ENCODE data around the gene SELENON. TPM values are rescaled to one million over a fixed set of nuclear protein-coding genes. Genes with fewer than 3 reads are reported as not detected.
"Not testable (repeated sequence)": the region's sequence is repeated elsewhere in the genome, so short reads cannot be mapped to it uniquely, and the experiment has no call there.

SELENON gene
- total and polyA plus RNA-seq, 5 donors from 2014 or later: 1.2 to 19.2 (median 2.0) TPM

DNA sequence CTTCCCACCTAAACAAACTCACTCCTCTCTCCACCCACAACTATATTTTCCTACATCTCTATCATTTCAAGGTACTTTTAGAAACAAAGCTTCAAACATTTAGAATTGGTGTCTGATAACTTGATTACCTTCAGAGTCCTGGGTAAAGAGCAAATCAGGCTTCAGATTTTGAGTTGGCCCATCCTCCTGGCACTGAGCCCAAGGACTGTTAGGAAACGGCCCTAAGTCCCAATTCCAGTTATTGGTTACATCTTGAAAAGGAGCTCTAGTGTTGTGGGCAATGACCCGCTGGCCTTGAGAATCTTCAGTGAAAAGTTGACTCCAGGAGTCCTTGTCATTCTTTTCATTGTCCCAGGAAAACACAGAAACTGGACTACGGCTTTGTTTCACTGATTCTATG, 34.9 kb downstream of the SELENON start:
- H3K4me3 Mint-ChIP-seq: no peak overlapping the region
- peaks cover 0 to 1% of the 10 kb centered on the region in 2 experiments for H3K9me3 ChIP-seq (ENCODE audit: control insufficient read depth in 2 of 2, low read length in 2 of 2)
- H3K4me1 Mint-ChIP-seq: peaks cover 5 to 10% (median 6%) of the 10 kb centered on the region in 4 donors
- ATAC-seq (ENCODE audit: low read depth in 2 of 2) (no peak), DNase-seq (no peak)
- H3K9me3 Mint-ChIP-seq: peaks cover 0 to 4% (median 0%) of the 10 kb centered on the region in 7 donors
- H3K27ac Mint-ChIP-seq: peak overlapping the region in 2 of 3 donors; percentile 42 to 57
- H3K27me3 ChIP-seq (ENCODE audit: control insufficient read depth, insufficient read depth, low read length): no peaks in the 10 kb centered on the region
- no peak overlapping the region for H3K27ac ChIP-seq (ENCODE audit: insufficient read depth, low read length, poor library complexity, severe bottlenecking)
- no peaks in the 10 kb centered on the region for H3K4me1 ChIP-seq (ENCODE audit: control insufficient read depth, insufficient read depth, low read length, poor library complexity, severe bottlenecking)
- H3K4me3 ChIP-seq (ENCODE audit: low read depth, low read length): no peak overlapping the region
- H3K36me3 ChIP-seq (ENCODE audit: control insufficient read depth, insufficient read depth, low read length): peaks cover 40% of the 10 kb centered on the region
- no peaks in the 10 kb centered on the region for H3K27me3 Mint-ChIP-seq
- H3K36me3 Mint-ChIP-seq: peaks cover 20% of the 10 kb centered on the region

- no peaks in the 10 kb centered on the region for H3K27me3 ChIP-seq (ENCODE audit: control insufficient read depth, insufficient read depth, low read length)
- peaks cover 0 to 4% (median 0%) of the 10 kb centered on the region in 7 donors for H3K9me3 Mint-ChIP-seq
- ATAC-seq (ENCODE audit: low read depth in 2 of 2) (no peak), DNase-seq (no peak)
- peaks cover 4% of the 10 kb centered on the region for H3K36me3 Mint-ChIP-seq
- H3K27me3 Mint-ChIP-seq: no peaks in the 10 kb centered on the region
- peaks cover 0 to 2% of the 10 kb centered on the region in 2 experiments for H3K9me3 ChIP-seq (ENCODE audit: control insufficient read depth in 2 of 2, low read length in 2 of 2)
- H3K27ac Mint-ChIP-seq: no peak overlapping the region
- no peak overlapping the region for H3K27ac ChIP-seq (ENCODE audit: insufficient read depth, low read length, poor library complexity, severe bottlenecking)
- H3K4me3 Mint-ChIP-seq: no peak overlapping the region
- H3K4me1 ChIP-seq (ENCODE audit: control insufficient read depth, insufficient read depth, low read length, poor library complexity, severe bottlenecking): no peaks in the 10 kb centered on the region
- H3K4me1 Mint-ChIP-seq: peaks cover 5 to 8% (median 5%) of the 10 kb centered on the region in 4 donors
- peaks cover 22% of the 10 kb centered on the region for H3K36me3 ChIP-seq (ENCODE audit: control insufficient read depth, insufficient read depth, low read length)
- H3K4me3 ChIP-seq (ENCODE audit: low read depth, low read length): no peak overlapping the region
Measured at GRCh38 chr1:25836695-25837094, 36.7 kb downstream of the SELENON start.

DNA sequence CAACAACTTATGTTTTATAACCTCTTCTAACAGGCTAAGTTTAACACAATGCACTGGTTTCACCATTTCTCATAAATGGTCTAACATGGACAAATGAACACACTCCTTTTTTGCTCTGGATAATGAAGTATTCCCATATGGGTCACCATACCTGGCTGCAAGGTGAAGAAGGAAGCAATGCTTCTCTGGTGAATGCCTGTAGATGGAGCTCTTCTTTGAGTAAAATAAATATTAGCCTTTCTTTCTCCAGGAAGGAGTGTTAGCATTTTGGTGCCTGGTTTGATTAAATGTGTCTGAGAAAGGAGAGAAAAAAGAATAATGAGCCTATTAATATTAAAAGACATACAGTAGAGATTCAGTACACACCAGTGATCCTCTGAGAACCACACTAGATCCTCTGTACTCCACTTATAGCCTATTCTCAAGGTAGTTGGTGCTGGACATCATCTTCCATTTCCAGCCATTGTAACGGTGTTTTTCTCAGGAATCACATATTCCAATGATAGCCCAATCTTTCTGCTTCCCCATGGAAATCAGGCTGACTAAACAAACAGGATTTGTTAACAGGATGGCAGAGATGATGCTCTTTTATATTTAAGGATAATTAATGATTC, 37.4 kb downstream of the SELENON start:
- ATAC-seq (ENCODE audit: low read depth in 2 of 2): no peak
- no peak overlapping the region for H3K27ac ChIP-seq (ENCODE audit: insufficient read depth, low read length, poor library complexity, severe bottlenecking)
- H3K27ac Mint-ChIP-seq: no peak overlapping the region
- H3K36me3 Mint-ChIP-seq: peaks cover 4% of the 10 kb centered on the region
- peaks cover 0 to 4% (median 0%) of the 10 kb centered on the region in 7 donors for H3K9me3 Mint-ChIP-seq
- H3K4me3 Mint-ChIP-seq: no peak overlapping the region
- H3K9me3 ChIP-seq (ENCODE audit: control insufficient read depth in 2 of 2, low read length in 2 of 2): peaks cover 0 to 2% of the 10 kb centered on the region in 2 experiments
- peaks cover 15% of the 10 kb centered on the region for H3K36me3 ChIP-seq (ENCODE audit: control insufficient read depth, insufficient read depth, low read length)
- H3K27me3 ChIP-seq (ENCODE audit: control insufficient read depth, insufficient read depth, low read length): no peaks in the 10 kb centered on the region
- peak in 1 of 3 donors; percentile 24 for DNase-seq
- no peaks in the 10 kb centered on the region for H3K4me1 ChIP-seq (ENCODE audit: control insufficient read depth, insufficient read depth, low read length, poor library complexity, severe bottlenecking)
- H3K27me3 Mint-ChIP-seq: no peaks in the 10 kb centered on the region
- H3K4me3 ChIP-seq (ENCODE audit: low read depth, low read length): no peak overlapping the region
- H3K4me1 Mint-ChIP-seq: peaks cover 4 to 5% (median 5%) of the 10 kb centered on the region in 4 donors

- not testable (repeated sequence) for H3K36me3 ChIP-seq (ENCODE audit: control insufficient read depth, insufficient read depth, low read length); H3K9me3 Mint-ChIP-seq; H3K27me3 ChIP-seq (ENCODE audit: control insufficient read depth, insufficient read depth, low read length); ATAC-seq (ENCODE audit: low read depth in 2 of 2); H3K4me3 ChIP-seq (ENCODE audit: low read depth, low read length); H3K27ac ChIP-seq (ENCODE audit: insufficient read depth, low read length, poor library complexity, severe bottlenecking); H3K9me3 ChIP-seq (ENCODE audit: control insufficient read depth in 2 of 2, low read length in 2 of 2); H3K27me3 Mint-ChIP-seq; H3K4me3 Mint-ChIP-seq; DNase-seq; H3K36me3 Mint-ChIP-seq; H3K4me1 Mint-ChIP-seq; H3K4me1 ChIP-seq (ENCODE audit: control insufficient read depth, insufficient read depth, low read length, poor library complexity, severe bottlenecking)
- H3K27ac Mint-ChIP-seq: peak overlapping the region in 1 of 3 donors; percentile 82
Measured at GRCh38 chr1:25839808-25840207, 39.8 kb downstream of the SELENON start.

DNA sequence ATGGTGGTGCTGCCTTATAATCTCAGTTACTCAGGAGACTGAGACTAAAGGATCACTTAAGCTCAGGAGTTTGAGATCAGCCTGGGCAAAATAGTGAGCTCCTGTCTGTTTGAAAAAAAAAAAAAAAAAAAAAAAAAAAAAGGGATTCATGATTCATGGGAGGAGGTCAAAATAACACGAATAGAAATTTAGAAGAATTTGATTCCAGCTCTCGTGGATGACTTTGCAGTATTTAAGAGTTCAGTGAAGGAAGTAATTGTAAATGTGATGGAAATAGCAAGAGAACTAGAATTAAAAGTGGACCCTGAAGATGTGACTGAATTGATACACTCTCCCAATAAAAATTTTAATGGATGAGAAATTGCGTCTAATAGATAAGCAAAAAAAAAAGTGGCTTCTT, 43.5 kb downstream of the SELENON start:
- no peak overlapping the region for H3K27ac ChIP-seq (ENCODE audit: insufficient read depth, low read length, poor library complexity, severe bottlenecking)
- no peaks in the 10 kb centered on the region for H3K27me3 ChIP-seq (ENCODE audit: control insufficient read depth, insufficient read depth, low read length)
- Mint-ChIP-seq H3K9me3 (peaks cover 0 to 4% (median 0%) of the 10 kb centered on the region in 7 donors), H3K27ac (no peak overlapping the region), H3K36me3 (no peaks in the 10 kb centered on the region), H3K4me1 (no peaks in the 10 kb centered on the region), H3K4me3 (no peak overlapping the region), H3K27me3 (no peaks in the 10 kb centered on the region)
- ATAC-seq (ENCODE audit: low read depth in 2 of 2): no peak
- no peaks in the 10 kb centered on the region for H3K36me3 ChIP-seq (ENCODE audit: control insufficient read depth, insufficient read depth, low read length)
- H3K4me1 ChIP-seq (ENCODE audit: control insufficient read depth, insufficient read depth, low read length, poor library complexity, severe bottlenecking): no peaks in the 10 kb centered on the region
- no peak overlapping the region for H3K4me3 ChIP-seq (ENCODE audit: low read depth, low read length)
- DNase-seq: no peak
- peaks cover 0 to 2% of the 10 kb centered on the region in 2 experiments for H3K9me3 ChIP-seq (ENCODE audit: control insufficient read depth in 2 of 2, low read length in 2 of 2)

DNA sequence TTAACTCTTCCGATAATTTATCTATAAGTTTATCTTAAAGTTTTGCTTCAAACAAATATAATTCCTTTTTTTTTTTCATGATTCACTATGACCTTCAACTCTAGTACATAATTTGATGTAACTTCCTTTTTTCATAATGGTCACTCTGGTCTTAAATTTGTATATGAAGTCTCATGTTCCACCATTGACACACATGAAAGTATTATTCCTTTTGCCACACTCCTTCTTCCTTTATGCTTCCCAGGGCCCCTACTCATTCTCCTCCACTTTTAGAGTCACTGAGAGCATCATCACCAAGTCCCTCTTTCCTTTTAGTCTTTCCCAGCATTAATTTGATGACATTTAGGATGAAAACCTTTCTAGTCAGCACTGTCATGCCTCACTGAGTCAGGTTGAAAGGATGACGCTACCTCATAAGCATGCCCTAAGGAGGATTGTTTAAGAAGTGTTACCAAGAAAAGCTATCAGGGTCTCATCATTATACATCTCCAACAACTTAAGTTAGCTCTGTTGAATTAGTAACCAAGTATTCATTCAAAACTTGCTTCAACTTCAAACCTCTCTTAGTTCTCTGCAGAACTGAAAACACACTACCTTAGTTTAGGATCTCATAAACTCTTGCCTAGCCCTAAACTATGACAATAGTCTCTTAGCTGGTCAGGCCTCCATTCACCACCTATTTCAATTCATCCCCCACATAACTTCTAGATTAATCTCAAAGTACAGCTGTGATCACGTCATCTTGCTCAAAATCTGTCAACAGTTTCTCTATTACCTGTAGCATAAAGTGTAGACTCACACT, 44.7 kb downstream of the SELENON start:
- peaks cover 0 to 2% of the 10 kb centered on the region in 2 experiments for H3K9me3 ChIP-seq (ENCODE audit: control insufficient read depth in 2 of 2, low read length in 2 of 2)
- no peaks in the 10 kb centered on the region for H3K27me3 ChIP-seq (ENCODE audit: control insufficient read depth, insufficient read depth, low read length)
- DNase-seq (no peak), ATAC-seq (ENCODE audit: low read depth in 2 of 2) (no peak)
- H3K36me3 ChIP-seq (ENCODE audit: control insufficient read depth, insufficient read depth, low read length): no peaks in the 10 kb centered on the region
- no peaks in the 10 kb centered on the region for H3K4me1 ChIP-seq (ENCODE audit: control insufficient read depth, insufficient read depth, low read length, poor library complexity, severe bottlenecking)
- no peak overlapping the region for H3K27ac ChIP-seq (ENCODE audit: insufficient read depth, low read length, poor library complexity, severe bottlenecking)
- Mint-ChIP-seq H3K4me1 (no peaks in the 10 kb centered on the region), H3K27me3 (no peaks in the 10 kb centered on the region), H3K27ac (no peak overlapping the region), H3K36me3 (no peaks in the 10 kb centered on the region), H3K9me3 (no peaks in the 10 kb centered on the region), H3K4me3 (no peak overlapping the region)
- no peak overlapping the region for H3K4me3 ChIP-seq (ENCODE audit: low read depth, low read length)

- DNase-seq (no peak), ATAC-seq (ENCODE audit: low read depth in 2 of 2) (no peak)
- Mint-ChIP-seq H3K4me1 (no peaks in the 10 kb centered on the region), H3K4me3 (no peak overlapping the region), H3K9me3 (no peaks in the 10 kb centered on the region), H3K36me3 (no peaks in the 10 kb centered on the region), H3K27ac (no peak overlapping the region), H3K27me3 (no peaks in the 10 kb centered on the region)
- H3K4me3 ChIP-seq (ENCODE audit: low read depth, low read length): no peak overlapping the region
- no peaks in the 10 kb centered on the region for H3K27me3 ChIP-seq (ENCODE audit: control insufficient read depth, insufficient read depth, low read length)
- H3K4me1 ChIP-seq (ENCODE audit: control insufficient read depth, insufficient read depth, low read length, poor library complexity, severe bottlenecking): no peaks in the 10 kb centered on the region
- H3K9me3 ChIP-seq (ENCODE audit: control insufficient read depth in 2 of 2, low read length in 2 of 2): no peaks in the 10 kb centered on the region
- no peak overlapping the region for H3K27ac ChIP-seq (ENCODE audit: insufficient read depth, low read length, poor library complexity, severe bottlenecking)
- no peaks in the 10 kb centered on the region for H3K36me3 ChIP-seq (ENCODE audit: control insufficient read depth, insufficient read depth, low read length)
Measured at GRCh38 chr1:25845664-25846063, 45.7 kb downstream of the SELENON start.
